Cardiac fibroblast (primary cell): Measurements from ENCODE around the gene EIF1AD.

ENCODE experiments used
- DNase-seq, 2 donors: peaks; one replicate each; pipeline versions ENCODE4 v3.0.0 to v3.0.0-alpha.2; 2010; ENCODE audit warnings: low read depth in 2 of 2
- H3K4me3 ChIP-seq, 2 donors: replicated peaks in 1 of 2; 1 replicate in 1 of 2; 2 replicates in 1 of 2; pipeline ENCODE4 v1.5.1; 2011; ENCODE audit warnings: low read depth in 2 of 2, low read length in 2 of 2, mild to moderate bottlenecking in 2 of 2, moderate library complexity in 1 of 2
- CTCF ChIP-seq: IDR thresholded peaks from one replicate; pipeline ENCODE4 v1.5.1; 2011; ENCODE audit warnings: low read depth, mild to moderate bottlenecking, low read length, inconsistent platforms

EIF1AD gene

GRCh38 chr11:65947133-65947532 is 54.8 kb downstream of the EIF1AD start:
- no peak for DNase-seq
- TF ChIP-seq CTCF: no peak
- H3K4me3 ChIP-seq: no peak overlapping the region

- no peak for DNase-seq
- TF ChIP-seq CTCF: no peak
- no peak overlapping the region for H3K4me3 ChIP-seq
Observed at GRCh38 chr11:65946655-65947054, 55.3 kb downstream of the EIF1AD start.
